Activated CD8-positive, alpha-beta memory T cell treated with anti-CD3 and anti-CD28 coated beads, Interleukin-2, amount 50 U/mL, for 24 hours (primary cell): ENCODE measurements around the gene UBA1.
A peak's percentile ranks its signal among the peaks of the same experiment; 100 is the strongest.

ENCODE experiments used
- DNase-seq: peaks from one replicate; pipeline ENCODE4 v3.0.0-alpha.2; 2020; ENCODE audit errors: extremely low read depth

UBA1 gene

DNA sequence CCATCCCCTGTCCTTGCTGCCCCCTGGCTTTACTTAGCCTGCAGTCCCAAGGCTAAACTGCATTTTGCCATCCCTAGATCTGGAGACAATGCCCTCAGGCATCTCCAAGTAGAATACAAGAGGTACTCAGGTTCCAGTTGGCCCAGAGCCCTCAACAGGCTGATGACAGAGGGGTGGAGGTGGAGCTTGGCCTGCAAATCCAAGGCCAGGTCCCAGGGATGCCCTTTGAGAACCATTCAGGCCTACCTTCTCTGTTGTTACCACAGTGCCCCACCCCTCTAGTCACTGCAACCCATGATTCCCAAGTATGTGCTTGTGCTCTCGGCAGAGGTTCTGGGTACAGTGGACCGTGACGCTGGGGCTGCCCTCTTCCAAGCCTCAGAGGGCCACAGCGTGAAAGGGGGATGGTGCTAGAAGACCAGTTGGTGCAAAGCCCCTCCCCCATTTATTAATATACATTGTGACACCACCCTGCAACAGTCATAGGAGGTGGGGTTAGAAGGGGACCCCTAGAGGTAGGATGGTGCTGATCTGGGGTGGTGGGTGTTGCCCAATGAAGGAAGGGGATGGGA, 6.4 kb upstream of the UBA1 start:
- DNase-seq, result no peak

DNA sequence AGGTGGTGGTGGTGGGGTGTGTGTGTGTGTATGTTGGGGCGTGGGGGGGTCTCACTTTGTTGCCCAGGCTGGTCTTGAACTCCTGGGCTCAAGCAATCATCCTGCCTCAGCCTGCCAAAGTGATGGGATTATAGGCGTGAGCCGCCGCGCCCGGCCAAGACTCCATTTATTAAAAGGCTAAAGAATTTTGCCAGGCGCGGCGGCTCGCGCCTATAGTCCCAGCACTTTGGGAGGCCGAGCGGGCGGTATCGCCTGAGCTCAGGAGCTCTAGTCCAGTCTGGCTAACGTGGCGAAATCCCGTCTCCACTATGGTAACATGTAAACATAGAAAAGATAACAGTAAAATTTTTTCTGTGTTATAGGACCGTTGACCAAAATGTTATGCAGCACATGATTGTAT, 3.7 kb upstream of the UBA1 start:
- DNase-seq, result no peak

DNA sequence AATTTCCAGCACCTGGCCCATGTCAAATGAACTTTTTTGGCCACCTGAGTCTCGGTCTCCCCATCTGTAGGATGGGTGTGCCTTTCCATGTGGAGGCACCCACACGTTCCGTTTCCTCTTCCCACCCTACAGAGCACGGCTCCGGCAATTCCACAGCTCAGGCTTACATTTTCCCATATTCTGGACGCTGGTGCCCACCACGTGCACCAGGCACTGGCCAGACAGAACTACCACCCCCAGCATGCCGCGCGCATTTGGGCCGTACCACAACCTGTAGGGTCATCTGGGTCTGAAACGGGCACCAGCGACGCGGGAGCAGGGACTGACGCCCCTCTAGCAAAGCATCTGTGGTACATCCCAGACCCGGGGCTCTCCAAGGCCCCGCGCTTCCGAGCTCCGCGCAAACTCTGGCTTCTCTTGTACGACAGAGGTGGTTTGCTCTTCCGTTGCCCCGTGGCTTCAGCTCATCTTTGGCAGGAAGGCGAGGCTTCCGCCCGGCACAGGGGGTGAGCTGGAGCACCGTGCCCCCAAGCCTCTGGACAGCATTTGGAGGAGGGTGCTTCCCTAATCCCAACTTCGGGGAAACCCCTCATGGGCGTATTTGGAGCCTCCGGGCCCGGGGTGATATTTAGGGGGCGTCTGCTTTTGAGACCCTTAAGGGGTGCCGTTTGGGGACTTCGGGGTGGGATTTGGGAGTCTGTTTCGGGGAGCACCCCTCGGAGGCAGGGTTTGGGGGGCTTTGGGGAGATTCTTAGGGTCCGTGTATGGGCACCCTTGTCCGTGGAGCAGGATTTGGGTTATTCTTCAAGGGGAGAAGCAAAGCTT, 3.0 kb upstream of the UBA1 start:
- peak; percentile 67 for DNase-seq

DNA sequence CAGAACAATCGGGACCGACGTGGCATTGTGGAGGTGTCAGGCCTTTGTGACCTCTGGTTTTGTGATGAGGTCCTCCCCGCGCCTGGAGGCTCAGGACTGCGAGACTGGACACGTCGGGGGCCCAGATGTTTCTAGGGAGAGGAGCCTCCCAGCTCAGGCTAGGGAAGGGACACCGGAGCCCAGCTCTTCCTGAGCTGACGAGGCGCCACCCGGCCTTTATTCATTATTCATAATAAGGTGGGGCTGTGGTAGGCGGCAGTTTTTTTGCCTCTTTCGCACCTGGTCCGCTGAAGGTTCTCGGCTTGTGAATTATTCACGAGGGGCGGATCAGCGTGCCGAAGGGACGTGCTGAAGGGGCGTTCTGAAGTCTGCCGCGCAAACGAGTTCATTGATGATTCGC, 2.3 kb upstream of the UBA1 start:
- no peak for DNase-seq

DNA sequence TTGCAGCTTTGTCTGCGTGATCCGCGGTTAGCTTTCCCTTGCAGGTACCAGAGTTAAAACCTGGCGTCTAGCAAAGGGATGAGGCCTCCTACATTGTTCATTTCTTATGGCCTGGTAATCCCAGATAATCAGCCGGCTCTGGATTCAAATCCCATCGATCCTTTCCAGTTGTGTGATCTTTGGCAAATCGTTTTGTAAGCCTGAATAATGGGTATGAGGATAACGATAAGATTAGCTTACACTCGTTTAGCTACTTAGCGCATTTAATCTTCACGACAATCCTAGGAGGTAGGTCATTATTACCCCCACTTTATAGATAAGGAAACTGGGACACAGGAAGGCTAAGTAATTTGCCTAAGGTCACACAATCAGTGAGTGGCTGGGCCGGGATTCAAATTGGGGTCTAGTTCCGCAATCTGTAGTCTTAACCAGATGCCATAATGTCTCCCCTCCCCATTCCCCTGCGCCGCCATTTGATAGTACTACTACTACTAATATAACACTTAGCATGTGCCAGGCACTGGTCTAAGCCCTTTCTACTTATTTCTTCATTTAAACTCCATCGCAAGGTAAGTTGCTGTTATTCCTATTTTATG, 1.7 kb upstream of the UBA1 start:
- no peak for DNase-seq

DNA sequence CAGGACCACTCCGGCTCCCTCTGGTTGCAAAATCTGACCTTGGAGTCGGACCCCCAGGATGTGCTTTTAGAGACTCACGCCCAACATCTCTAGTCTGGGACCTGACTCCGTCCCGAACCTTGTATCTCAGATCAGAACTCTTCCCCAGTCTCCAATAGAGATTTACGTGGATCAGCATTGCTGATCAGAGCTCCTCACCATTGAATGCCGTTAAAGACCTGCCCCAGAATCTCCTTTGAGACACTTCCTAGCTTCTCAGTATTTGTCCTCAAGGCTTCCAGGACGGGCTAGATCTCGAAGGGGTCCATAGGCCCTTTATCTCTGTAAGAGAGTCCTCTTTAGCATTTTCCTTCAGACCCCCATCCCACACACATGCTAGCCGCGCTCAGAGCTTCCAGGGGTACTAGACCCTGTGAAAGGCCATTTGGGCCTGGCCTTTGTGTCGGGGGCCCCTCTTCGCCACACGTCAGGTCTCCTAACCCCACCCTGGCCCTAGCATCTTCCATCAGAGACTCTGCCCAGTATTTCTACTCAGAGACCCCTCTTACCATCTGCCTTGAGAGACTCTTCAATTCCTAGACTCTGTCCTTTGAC, 662 bp downstream of the UBA1 start:
- no peak for DNase-seq

DNA sequence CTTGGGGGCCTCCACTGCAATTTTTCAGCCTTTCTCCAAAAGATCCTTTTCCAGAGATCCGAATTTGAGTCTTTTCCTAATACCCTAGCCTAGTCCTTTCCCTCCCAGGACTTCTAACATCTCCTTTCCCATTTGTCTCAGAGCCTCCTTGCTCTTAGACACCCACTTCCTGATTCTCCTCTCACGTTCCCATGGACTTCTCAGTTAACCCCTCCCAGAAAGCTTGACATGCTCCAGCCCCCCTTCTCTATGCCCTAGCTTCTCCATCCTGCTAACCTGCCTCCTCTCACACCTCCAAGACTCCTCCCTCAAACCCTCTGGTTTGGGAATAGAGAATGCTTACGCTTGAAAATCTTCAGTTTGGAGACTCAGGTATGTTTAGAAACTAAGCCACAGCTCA, 2.5 kb downstream of the UBA1 start:
- DNase-seq, result no peak

DNA sequence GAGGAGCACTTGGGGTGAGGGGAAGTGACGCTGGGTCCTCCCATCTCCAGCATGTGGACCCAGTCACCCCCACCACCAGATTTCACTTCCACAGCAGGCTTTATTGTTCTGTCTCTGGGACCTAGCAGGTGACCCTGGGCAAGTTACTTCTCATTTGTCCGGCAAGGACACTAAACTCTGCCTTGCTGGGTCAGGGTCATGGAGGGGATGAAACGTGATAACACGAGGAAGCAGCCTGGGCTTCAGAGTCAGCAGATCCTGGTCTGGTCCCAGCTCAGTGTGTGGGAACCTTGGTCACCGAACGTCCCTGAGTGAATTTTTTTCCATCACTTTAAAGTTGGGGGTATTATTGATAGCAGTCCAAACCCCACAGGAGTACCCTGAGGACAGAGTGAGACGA, 3.9 kb downstream of the UBA1 start:
- DNase-seq, result no peak

DNA sequence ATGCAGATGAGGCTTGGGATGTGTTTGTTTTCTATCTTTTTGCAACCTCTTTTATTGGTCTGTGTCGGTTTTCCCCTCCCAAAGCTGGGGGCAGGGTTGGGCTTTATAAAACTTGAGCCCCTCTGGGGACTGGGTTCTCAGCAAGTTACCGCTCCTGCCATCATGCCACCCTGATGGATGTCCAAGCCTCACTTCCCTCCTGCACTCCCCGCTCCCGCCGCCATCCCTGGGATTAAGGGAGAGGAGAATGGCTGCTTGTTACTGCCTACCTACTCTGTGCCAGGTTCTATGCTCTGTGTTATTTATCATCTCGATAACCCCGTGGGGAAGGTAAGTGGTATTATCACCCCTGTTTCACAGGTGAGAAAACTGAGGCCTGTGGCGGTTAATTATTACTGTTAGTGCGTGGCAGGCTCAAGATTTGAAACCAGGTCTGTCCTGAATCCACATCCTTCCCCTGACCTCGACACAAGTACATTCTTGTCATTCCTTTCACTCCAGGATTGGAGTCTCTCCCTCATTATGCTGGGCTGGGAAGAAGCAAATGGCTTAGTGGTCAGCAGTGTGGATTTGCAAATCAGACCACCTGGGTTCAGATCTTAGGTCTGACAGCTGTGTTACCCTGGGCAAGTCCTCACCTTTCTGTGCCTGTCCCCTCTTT, 4.5 kb downstream of the UBA1 start:
- no peak for DNase-seq

DNA sequence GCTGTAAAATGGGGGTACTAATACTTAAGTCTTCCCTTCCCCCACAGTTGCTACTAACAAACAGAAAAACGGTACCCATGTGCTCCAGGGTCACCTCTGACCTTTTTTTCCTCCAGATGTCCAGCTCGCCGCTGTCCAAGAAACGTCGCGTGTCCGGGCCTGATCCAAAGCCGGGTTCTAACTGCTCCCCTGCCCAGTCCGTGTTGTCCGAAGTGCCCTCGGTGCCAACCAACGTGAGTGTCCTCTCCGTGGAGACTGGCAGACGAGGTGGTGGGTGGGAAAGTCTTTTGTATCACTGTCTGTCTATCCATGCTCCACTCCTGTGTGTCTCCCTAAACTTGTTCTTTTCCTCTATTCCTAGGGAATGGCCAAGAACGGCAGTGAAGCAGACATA, 5.1 kb downstream of the UBA1 start:
- no peak for DNase-seq

DNA sequence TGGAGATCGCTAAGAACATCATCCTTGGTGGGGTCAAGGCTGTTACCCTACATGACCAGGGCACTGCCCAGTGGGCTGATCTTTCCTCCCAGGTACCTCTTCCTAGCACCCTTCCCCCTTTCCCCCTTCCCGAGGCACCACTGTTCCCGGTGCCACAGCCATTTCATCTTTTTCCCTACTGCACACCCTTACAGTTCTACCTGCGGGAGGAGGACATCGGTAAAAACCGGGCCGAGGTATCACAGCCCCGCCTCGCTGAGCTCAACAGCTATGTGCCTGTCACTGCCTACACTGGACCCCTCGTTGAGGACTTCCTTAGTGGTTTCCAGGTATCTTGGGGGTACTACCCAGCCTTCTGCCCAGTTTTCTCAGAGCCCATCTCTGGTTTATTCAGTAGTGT, 5.7 kb downstream of the UBA1 start:
- no peak for DNase-seq

DNA sequence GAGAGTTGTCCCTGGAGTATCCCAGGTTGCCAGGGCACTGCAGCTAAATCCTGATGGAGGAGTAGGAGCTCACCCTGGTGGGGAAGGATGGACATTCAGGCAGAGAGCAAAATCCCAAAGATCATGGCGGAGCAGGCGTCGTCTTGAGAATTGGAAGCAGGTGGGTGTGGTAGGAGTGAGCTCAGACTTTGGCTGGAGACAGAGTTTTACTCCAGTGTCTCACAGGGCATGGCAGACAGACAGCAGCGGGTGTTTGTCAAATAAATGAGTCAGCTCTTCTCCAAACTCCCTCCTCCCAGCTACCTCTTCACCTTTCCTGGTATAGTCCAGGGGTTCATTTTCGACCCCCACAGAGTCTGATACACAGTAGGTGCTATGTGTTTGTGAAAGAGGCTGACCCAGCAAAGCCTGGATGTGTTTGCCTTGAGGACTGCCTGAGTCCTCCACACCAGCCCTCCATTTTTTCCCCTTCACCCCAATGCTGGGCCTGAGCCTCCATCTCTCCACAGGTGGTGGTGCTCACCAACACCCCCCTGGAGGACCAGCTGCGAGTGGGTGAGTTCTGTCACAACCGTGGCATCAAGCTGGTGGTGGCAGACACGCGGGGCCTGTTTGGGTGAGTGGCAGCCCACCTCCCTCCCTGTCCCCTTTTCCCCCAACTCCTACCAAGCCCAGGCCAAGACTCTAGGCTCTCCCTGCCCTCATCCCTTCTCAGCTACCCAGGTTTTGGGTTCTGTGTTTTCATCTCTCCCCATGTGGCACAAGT, 6.9 kb downstream of the UBA1 start:
- DNase-seq, result no peak

DNA sequence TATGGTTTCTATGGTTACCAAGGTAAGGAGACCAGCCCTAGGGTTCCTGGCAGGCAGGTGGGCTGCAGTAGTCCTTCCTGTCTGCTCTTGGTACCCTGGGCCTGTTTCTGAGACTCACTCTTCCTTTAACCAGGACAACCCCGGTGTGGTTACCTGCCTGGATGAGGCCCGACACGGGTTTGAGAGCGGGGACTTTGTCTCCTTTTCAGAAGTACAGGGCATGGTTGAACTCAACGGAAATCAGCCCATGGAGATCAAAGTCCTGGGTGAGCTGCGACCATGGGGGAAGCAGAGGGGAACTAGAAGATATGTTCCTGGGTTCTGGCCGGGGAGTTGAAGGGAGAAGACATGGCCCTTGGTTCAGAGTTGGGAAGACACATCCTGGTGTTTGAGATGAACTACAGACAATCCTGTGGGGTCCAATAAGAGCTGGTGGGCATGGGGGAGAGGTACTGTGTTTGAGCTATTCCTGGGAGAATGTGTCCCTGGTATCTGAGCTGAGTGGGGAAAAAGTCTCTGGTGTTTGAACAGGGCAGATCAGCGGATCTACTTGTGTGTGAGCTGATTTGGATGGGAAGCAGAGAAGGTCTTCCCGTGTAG, 7.8 kb downstream of the UBA1 start:
- no peak for DNase-seq

DNA sequence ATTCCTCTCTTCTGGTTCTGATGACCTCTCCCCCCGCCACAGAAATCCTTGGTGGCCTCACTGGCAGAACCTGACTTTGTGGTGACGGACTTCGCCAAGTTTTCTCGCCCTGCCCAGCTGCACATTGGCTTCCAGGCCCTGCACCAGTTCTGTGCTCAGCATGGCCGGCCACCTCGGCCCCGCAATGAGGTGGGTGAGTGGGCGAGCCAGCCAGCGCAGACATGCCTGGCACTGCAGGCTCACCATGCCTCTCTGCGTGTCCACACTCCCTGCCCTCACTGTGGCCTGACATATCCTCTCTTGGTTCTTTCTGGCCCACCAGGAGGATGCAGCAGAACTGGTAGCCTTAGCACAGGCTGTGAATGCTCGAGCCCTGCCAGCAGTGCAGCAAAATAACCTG, 8.7 kb downstream of the UBA1 start:
- DNase-seq, result no peak

DNA sequence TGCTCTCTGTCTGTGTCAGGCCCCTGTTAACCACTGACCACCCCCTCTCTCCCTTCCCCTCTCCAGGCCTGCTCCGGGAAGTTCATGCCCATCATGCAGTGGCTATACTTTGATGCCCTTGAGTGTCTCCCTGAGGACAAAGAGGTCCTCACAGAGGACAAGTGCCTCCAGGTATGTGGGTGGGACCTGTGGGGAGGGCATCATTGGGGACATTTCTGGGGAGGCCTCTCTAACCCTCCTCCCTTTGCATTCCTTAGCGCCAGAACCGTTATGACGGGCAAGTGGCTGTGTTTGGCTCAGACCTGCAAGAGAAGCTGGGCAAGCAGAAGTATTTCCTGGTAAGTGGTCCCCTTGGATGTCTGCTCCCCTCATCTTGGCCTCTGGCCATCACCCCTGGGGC, 9.2 kb downstream of the UBA1 start:
- DNase-seq, result no peak

DNA sequence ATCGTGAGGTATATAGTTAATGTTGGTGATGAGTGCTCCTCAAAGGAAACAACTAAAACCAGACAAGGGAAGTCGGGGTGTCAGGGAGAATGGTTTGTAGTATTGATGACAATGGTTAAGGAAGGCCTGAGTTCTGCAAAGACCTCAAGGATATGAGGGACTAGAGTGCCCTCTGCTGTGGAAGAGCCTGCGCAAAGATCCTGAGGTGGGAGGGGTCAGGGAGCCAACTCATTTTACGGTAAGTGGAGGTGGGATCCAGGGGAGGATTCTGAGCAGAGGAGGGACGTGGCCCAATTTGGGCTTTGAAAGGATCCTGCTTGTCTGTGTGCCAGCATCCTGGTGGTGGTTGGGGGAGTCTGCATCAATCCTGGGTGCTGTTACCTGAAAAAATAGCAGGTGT, 11.3 kb downstream of the UBA1 start:
- DNase-seq, result no peak

DNA sequence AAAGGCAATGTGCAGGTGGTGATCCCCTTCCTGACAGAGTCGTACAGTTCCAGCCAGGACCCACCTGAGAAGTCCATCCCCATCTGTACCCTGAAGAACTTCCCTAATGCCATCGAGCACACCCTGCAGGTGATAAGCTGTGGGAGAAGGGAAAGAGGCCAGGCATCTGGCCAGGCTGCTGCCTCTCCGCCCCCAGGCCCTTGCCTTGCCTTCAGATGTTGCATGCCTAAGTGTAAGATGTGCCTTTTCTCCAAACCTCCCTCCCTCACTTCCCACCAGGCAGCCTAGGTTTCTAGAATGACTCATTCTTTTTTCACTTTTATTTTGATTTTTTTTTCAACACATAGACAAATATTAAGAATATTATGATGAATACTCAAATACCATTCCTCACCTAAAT, 12.7 kb downstream of the UBA1 start:
- DNase-seq, result no peak

DNA sequence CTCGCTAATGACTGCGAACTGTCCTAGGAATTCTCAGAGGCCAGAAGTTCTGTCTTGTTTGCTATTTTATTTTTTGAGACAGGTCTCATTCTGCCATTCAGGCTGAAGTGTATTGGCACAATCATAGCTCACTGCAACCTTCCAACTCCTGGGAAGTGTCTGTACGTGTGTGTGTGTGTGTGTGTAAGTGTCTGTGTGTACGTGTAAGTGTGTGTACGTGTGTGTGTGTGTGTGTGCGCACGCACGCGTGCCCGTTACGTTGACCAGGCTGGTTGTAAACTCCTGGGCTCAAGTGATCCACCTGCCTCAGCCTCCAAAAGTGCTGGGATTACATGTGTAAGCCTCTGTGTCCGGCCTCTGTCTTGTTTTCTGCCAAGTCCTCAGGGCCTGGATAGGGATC, 14.5 kb downstream of the UBA1 start:
- DNase-seq, result no peak

DNA sequence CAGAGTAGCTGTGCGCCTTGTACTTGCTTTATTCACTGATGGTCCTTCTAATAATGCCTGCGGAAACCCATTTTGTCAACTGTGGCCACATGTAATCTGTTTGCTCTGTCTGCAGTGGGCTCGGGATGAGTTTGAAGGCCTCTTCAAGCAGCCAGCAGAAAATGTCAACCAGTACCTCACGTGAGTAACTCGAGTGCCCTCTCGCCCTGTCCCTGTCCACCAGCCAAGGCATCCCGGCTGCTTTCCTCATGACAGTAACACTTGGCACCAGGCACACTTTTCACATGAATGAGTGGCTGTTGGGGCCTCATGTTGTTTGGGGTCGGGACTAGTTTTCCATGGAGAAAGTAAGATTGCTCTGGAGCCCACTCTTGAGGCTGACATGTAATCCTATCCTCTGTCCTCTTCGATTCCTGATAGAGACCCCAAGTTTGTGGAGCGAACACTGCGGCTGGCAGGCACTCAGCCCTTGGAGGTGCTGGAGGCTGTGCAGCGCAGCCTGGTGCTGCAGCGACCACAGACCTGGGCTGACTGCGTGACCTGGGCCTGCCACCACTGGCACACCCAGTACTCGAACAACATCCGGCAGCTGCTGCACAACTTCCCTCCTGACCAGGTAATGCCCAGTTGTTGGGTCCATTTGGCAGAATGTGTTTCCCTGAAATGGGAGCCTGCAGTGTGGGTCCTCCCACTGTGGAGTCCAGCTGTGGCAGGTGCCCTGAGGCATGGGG, 16.0 kb downstream of the UBA1 start:
- no peak for DNase-seq

DNA sequence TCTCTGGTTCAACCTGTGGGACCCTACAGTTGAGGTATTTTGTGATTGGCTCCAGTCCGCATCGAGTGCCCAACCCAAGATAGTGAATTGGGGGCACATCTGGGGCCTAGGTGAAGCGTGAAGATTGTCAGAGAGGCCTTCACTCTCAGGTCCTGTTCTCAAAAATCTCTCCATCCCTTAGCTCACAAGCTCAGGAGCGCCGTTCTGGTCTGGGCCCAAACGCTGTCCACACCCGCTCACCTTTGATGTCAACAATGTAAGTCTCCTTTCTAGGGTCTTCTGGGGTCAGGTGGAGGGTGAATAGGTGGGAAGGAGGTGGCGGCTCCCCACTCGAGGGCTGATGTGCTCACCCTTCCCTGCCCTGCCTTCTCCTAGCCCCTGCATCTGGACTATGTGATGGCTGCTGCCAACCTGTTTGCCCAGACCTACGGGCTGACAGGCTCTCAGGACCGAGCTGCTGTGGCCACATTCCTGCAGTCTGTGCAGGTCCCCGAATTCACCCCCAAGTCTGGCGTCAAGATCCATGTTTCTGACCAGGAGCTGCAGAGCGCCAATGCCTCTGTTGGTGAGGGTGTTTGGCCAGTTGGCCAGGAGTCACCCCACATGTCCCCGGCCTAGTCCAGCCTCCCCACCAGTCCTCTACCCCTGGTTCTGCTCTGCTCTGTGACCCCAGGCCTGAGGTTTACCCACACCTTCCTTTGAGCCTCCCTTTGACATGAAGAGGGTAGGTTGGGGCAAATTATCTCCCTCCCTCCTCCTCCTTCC, 17.2 kb downstream of the UBA1 start:
- no peak for DNase-seq
